ENCODE measurements around the gene MICU1. TPM values are rescaled to one million over a fixed set of nuclear protein-coding genes. Genes with fewer than 3 reads are reported as not detected.

The MICU1 gene
- total RNA-seq, 1 experiment from 2014 or later: 25.5 TPM

GRCh38 chr10:72318418-72319262 lies 307.2 kb downstream of the MICU1 start:
- TSS peak; percentile 68 for BruUV-seq (replicated peaks)
- H3K4me3 Mint-ChIP-seq (ENCODE audit: unreplicated experiment): peak overlapping the region; percentile 56
- POLR2A ChIA-PET: interaction anchor here (0.6 to 14.5 kb wide), 13 partner anchors 10 to 103 kb away, joined by 3 to 383 read pairs (median 29); partner anchors contain the start of genes ANAPC16, ASCC1 and DDIT4

More at GRCh38 chr10:72318418-72319262, 307.2 kb downstream of the MICU1 start:
- peak overlapping the region; percentile 95 for H3K27ac Mint-ChIP-seq (ENCODE audit: low read depth, unreplicated experiment)
- CTCF ChIA-PET: interaction anchor here (0.6 to 7.6 kb wide), 7 partner anchors 17 to 145 kb away, joined by 3 to 46 read pairs (median 5); partner anchors contain the start of gene DDIT4
- H3K27me3 Mint-ChIP-seq (ENCODE audit: insufficient read depth, unreplicated experiment): no peaks in the 10 kb centered on the region
- intact Hi-C loops (cut with micrococcal nuclease): no loop called here
- H3K36me3 Mint-ChIP-seq (ENCODE audit: insufficient read depth, unreplicated experiment): peaks cover 7% of the 10 kb centered on the region
- no peaks in the 10 kb centered on the region for H3K9me3 Mint-ChIP-seq (ENCODE audit: unreplicated experiment)
- no peak for TF ChIP-seq CTCF (IDR thresholded peaks at IDR 0.05; ENCODE audit: unreplicated experiment)
- DNase-seq (ENCODE audit: unreplicated experiment): peak; percentile 33
- H3K4me1 Mint-ChIP-seq (ENCODE audit: insufficient read depth, unreplicated experiment): peaks cover 47% of the 10 kb centered on the region

Other genes starting within 250 kb of the MICU1 start
- 14.0 and 19.2 TPM in 2 replicates for gene MCU, start 66.1 kb upstream of the MICU1 start, total RNA-seq (2022)

All from MCF 10A (cell line).